Suprapubic skin (tissue), 4 donors: ENCODE measurements around the gene HSPA1L. TPM values are rescaled to one million over a fixed set of nuclear protein-coding genes. Genes with fewer than 3 reads are reported as not detected.
"Not testable (repeated sequence)": the region's sequence is repeated elsewhere in the genome, so short reads cannot be mapped to it uniquely, and the experiment has no call there.

Experiments
- DNase-seq, 2 donors: peaks; one replicate each; pipeline ENCODE4 v3.0.0-alpha.2; 2019; ENCODE audit warnings: low spot score in 2 of 2
- H3K27ac ChIP-seq: fragments of 200-600 bp; sonication (generic); one replicate; pipeline ENCODE4 v1.5.1; 2019
- H3K27me3 ChIP-seq: fragments of 200-600 bp; sonication (generic); one replicate; pipeline ENCODE4 v1.5.1; 2019
- H3K36me3 ChIP-seq: fragments of 200-600 bp; sonication (generic); one replicate; pipeline ENCODE4 v1.5.1; 2019
- H3K4me1 ChIP-seq: fragments of 200-600 bp; sonication (generic); one replicate; pipeline ENCODE4 v1.5.1; 2019
- H3K4me3 ChIP-seq: fragments of 200-600 bp; sonication (generic); one replicate; pipeline ENCODE4 v1.5.1; 2019; ENCODE audit warnings: mild to moderate bottlenecking
- H3K9me3 ChIP-seq: fragments of 200-600 bp; sonication (generic); one replicate; pipeline ENCODE4 v1.5.1; 2019
- CTCF ChIP-seq, 2 donors: fragments of 200-600 bp in 1 of 2; fragments of 450-650 bp in 1 of 2; sonication (generic) in 1 of 2; IDR thresholded peaks; one replicate each; pipeline ENCODE4 v1.5.1; 2016 to 2019; ENCODE audit warnings: antibody characterized with exemption in 2 of 2, mild to moderate bottlenecking in 1 of 2, moderate library complexity in 1 of 2
- EP300 ChIP-seq: sonication (generic); formaldehyde crosslinking; IDR thresholded peaks from one replicate; pipeline ENCODE4 v1.6.1; 2017; ENCODE audit warnings: antibody characterized with exemption
- POLR2A ChIP-seq, 2 donors: fragments of 450-650 bp; IDR thresholded peaks; one replicate each; pipeline ENCODE4 v1.6.1; 2017; ENCODE audit warnings: antibody characterized with exemption in 2 of 2, mild to moderate bottlenecking in 2 of 2, moderate library complexity in 2 of 2
- POLR2AphosphoS5 ChIP-seq, 3 donors: sonication (generic); formaldehyde crosslinking; IDR thresholded peaks; one replicate each; pipeline ENCODE4 v1.6.1; 2017; ENCODE audit warnings: antibody characterized with exemption in 3 of 3
- WGBS: methylation state at CpG from one replicate; pipeline ENCODE4 v1.1.5; 2018; 5-methylcytosine and 5-hydroxymethylcytosine counted together
- total RNA-seq, 4 donors: library from RNA; depleted of rRNA; stranded (reverse); fragments of >200 nt; gene quantifications; one replicate each; pipeline ENCODE4 v1.1.0, GENCODE V29; 2016

Gene HSPA1L
- total RNA-seq, result 1 to 10 TPM in 3 of 4 donors, under 1 TPM in 1; 0.83 to 3.1 (median 1.8) TPM

- peak; percentile 98 for DNase-seq
- WGBS, result under 1% methylated on average over 26 of the region's 56 CpGs
- Histone ChIP-seq H3K4me1 (peaks cover 49% of the 10 kb centered on the region), H3K36me3 (no peaks in the 10 kb centered on the region), H3K9me3 (no peaks in the 10 kb centered on the region), H3K27ac (peak within 1 kb of the TSS; percentile 98), H3K4me3 (peak within 1 kb of the TSS; percentile 72), H3K27me3 (no peaks in the 10 kb centered on the region)
- TF ChIP-seq POLR2AphosphoS5 (IDR thresholded peaks at IDR 0.05) (peak; percentile 90 to 96 (median 96)), POLR2A (IDR thresholded peaks at IDR 0.05) (peak; percentile 96 to 99), CTCF (IDR thresholded peaks at IDR 0.05) (no peak)
Measured at GRCh38 chr6:31815025-31815838, at the start of gene HSPA1L, which contains the start of gene HSPA1A. HSPA1L (minus strand) TSS chr6:31815283; CDS start chr6:31811972, 3,311 bp downstream. HSPA1A (plus strand) TSS chr6:31815543; CDS start chr6:31815757, 214 bp downstream.

- H3K27me3 ChIP-seq, result no peaks in the 10 kb centered on the region
- no peak for DNase-seq
- H3K9me3 ChIP-seq, result no peaks in the 10 kb centered on the region
- H3K27ac ChIP-seq, result no peak overlapping the region
- peaks cover 27% of the 10 kb centered on the region for H3K4me1 ChIP-seq
- TF ChIP-seq CTCF (IDR thresholded peaks at IDR 0.05) (no peak), POLR2A (IDR thresholded peaks at IDR 0.05) (no peak)
- WGBS, result 86% methylated on average over 8 of the region's 8 CpGs
- H3K36me3 ChIP-seq, result peaks cover 9% of the 10 kb centered on the region
- no peak overlapping the region for H3K4me3 ChIP-seq
Measured at GRCh38 chr6:31864818-31865204, 49.7 kb upstream of the HSPA1L start.

GRCh38 chr6:31864123-31864562 lies 49.1 kb upstream of the HSPA1L start:
- H3K27me3 ChIP-seq, H3K9me3 ChIP-seq, DNase-seq: not testable (repeated sequence)
- Histone ChIP-seq H3K36me3 (peaks cover 15% of the 10 kb centered on the region), H3K27ac (peak overlapping the region; percentile 80), H3K4me3 (peak overlapping the region; percentile 86), H3K4me1 (peaks cover 27% of the 10 kb centered on the region)
- 14% methylated on average over 16 of the region's 16 CpGs for WGBS

- WGBS, result 1% methylated on average over 47 of the region's 64 CpGs
- TF ChIP-seq POLR2A (IDR thresholded peaks at IDR 0.05), result peak; percentile 41 to 96
- no peak for TF ChIP-seq EP300
- TF ChIP-seq CTCF (IDR thresholded peaks at IDR 0.05), result no peak
- peak in 2 of 3 donors; percentile 45 to 88 for TF ChIP-seq POLR2AphosphoS5 (IDR thresholded peaks at IDR 0.05)
Measured at GRCh38 chr6:31862344-31863235, 47.5 kb upstream of the HSPA1L start, which contains the start of gene NEU1. NEU1 (minus strand) TSS chr6:31862821; CDS start chr6:31862776, 45 bp downstream.

GRCh38 chr6:31861919-31862343 lies 46.8 kb upstream of the HSPA1L start:
- WGBS, result 39% methylated on average over 17 of the region's 17 CpGs
- Histone ChIP-seq H3K4me1 (peaks cover 27% of the 10 kb centered on the region), H3K27ac (no peak overlapping the region), H3K36me3 (peaks cover 32% of the 10 kb centered on the region), H3K27me3 (no peaks in the 10 kb centered on the region), H3K9me3 (no peaks in the 10 kb centered on the region), H3K4me3 (peak overlapping the region; percentile 86)
- DNase-seq, result no peak
- no peak for TF ChIP-seq POLR2AphosphoS5 (IDR thresholded peaks at IDR 0.05)

More at GRCh38 chr6:31862344-31863235, 47.5 kb upstream of the HSPA1L start, which contains the start of gene NEU1:
- H3K36me3 ChIP-seq, result peaks cover 28% of the 10 kb centered on the region
- DNase-seq, result peak; percentile 100
- peaks cover 27% of the 10 kb centered on the region for H3K4me1 ChIP-seq
- peak within 1 kb of the TSS; percentile 86 for H3K4me3 ChIP-seq
- peak within 1 kb of the TSS; percentile 89 for H3K27ac ChIP-seq
- H3K27me3 ChIP-seq, result no peaks in the 10 kb centered on the region
- H3K9me3 ChIP-seq, result no peaks in the 10 kb centered on the region
